Thymus (tissue), 11 donors: ENCODE data around the gene ARSD. TPM values are rescaled to one million over a fixed set of nuclear protein-coding genes. Genes with fewer than 3 reads are reported as not detected.

Source experiments
- DNase-seq, 9 donors: peaks; one replicate each; pipeline ENCODE4 v3.0.0-alpha.2; 2013; ENCODE audit warnings: low spot score in 9 of 9, low read depth in 6 of 9, missing footprints in 1 of 9
- H3K27ac ChIP-seq, 2 donors: one replicate each; pipeline ENCODE4 v1.5.1; 2013; ENCODE audit warnings: control low read depth in 1 of 2, low read depth in 1 of 2, low read length in 1 of 2, mild to moderate bottlenecking in 1 of 2, moderate library complexity in 1 of 2
- H3K27me3 ChIP-seq, 2 donors: one replicate each; pipeline ENCODE4 v1.5.1; 2013; ENCODE audit warnings: low read length in 1 of 2; ENCODE audit not compliant: control insufficient read depth in 2 of 2, insufficient read depth in 1 of 2
- H3K36me3 ChIP-seq, 2 donors: one replicate each; pipeline ENCODE4 v1.5.1; 2013; ENCODE audit warnings: low read length in 1 of 2, mild to moderate bottlenecking in 1 of 2, moderate library complexity in 1 of 2; ENCODE audit not compliant: control insufficient read depth in 2 of 2, insufficient read depth in 2 of 2
- H3K4me1 ChIP-seq, 2 donors: one replicate each; pipeline ENCODE4 v1.5.1; 2013; ENCODE audit warnings: low read length in 2 of 2; ENCODE audit not compliant: control insufficient read depth in 2 of 2, insufficient read depth in 2 of 2
- H3K4me3 ChIP-seq, 2 donors: one replicate each; pipeline ENCODE4 v1.5.1; 2013; ENCODE audit warnings: low read length in 2 of 2, control low read depth in 1 of 2, mild to moderate bottlenecking in 1 of 2
- H3K9me3 ChIP-seq, 2 donors: one replicate each; pipeline ENCODE4 v1.5.1; 2013; ENCODE audit warnings: low read length in 1 of 2, mild to moderate bottlenecking in 1 of 2; ENCODE audit not compliant: control insufficient read depth in 2 of 2, insufficient read depth in 1 of 2
- WGBS: extraction: QIAGEN DNeasy Blood & Tissue Kit; methylation state at CpG from one replicate; pipeline ENCODE4 v1.1.7; 2013; 5-methylcytosine and 5-hydroxymethylcytosine counted together
- polyA plus RNA-seq: library from polyadenylated mRNA; stranded (reverse); fragments of 200-250 nt; gene quantifications from one replicate; pipeline ENCODE4 v1.2.3, GENCODE V29; 2013
- total RNA-seq: library from RNA; stranded (reverse); fragments of 120-200 nt; gene quantifications from one replicate; pipeline ENCODE4 v1.2.4, GENCODE V29; 2013
- donor health status: healthy.

ARSD gene
- total and polyA plus RNA-seq, 2 donors, result 3.4 to 5.5 TPM

- WGBS, result 52% methylated on average over 11 of the region's 11 CpGs
- H3K36me3 ChIP-seq, result no peaks in the 10 kb centered on the region
- no peak overlapping the region for H3K27ac ChIP-seq
- peak overlapping the region; percentile 41 to 47 for H3K4me3 ChIP-seq
- H3K4me1 ChIP-seq, result no peaks in the 10 kb centered on the region
- H3K27me3 ChIP-seq, result peaks cover 0 to 7% of the 10 kb centered on the region in 2 donors
- H3K9me3 ChIP-seq, result no peaks in the 10 kb centered on the region
- no peak for DNase-seq
These were observed 40.0 kb downstream of the ARSD start for GRCh38 chrX:2889045-2889605.

- no peak for DNase-seq
- Histone ChIP-seq H3K27me3 (peaks cover 0 to 7% of the 10 kb centered on the region in 2 donors), H3K4me3 (no peak overlapping the region), H3K4me1 (no peaks in the 10 kb centered on the region), H3K27ac (no peak overlapping the region), H3K36me3 (no peaks in the 10 kb centered on the region), H3K9me3 (no peaks in the 10 kb centered on the region)
- WGBS, result 94% methylated on average over 7 of the region's 7 CpGs
These were observed 40.8 kb downstream of the ARSD start for GRCh38 chrX:2888309-2888708.

- Histone ChIP-seq H3K9me3 (no peaks in the 10 kb centered on the region), H3K4me1 (no peaks in the 10 kb centered on the region), H3K27ac (no peak overlapping the region), H3K36me3 (no peaks in the 10 kb centered on the region), H3K4me3 (no peak overlapping the region), H3K27me3 (no peaks in the 10 kb centered on the region)
- WGBS, result 98% methylated on average over 14 of the region's 14 CpGs
- DNase-seq, result no peak
These were observed 45.4 kb downstream of the ARSD start for GRCh38 chrX:2883770-2884169.

GRCh38 chrX:2879670-2880069 lies 49.5 kb downstream of the ARSD start:
- Histone ChIP-seq H3K27me3 (no peaks in the 10 kb centered on the region), H3K9me3 (no peaks in the 10 kb centered on the region), H3K36me3 (no peaks in the 10 kb centered on the region), H3K4me3 (no peak overlapping the region), H3K27ac (no peak overlapping the region), H3K4me1 (no peaks in the 10 kb centered on the region)
- DNase-seq, result no peak
- 100% methylated on average over 1 of the region's 1 CpG for WGBS

GRCh38 chrX:2878563-2878962 lies 50.6 kb downstream of the ARSD start:
- 93% methylated on average over 2 of the region's 2 CpGs for WGBS
- no peaks in the 10 kb centered on the region for H3K4me1 ChIP-seq
- no peak for DNase-seq
- no peaks in the 10 kb centered on the region for H3K27me3 ChIP-seq
- no peaks in the 10 kb centered on the region for H3K36me3 ChIP-seq
- no peaks in the 10 kb centered on the region for H3K9me3 ChIP-seq
- H3K27ac ChIP-seq, result no peak overlapping the region
- H3K4me3 ChIP-seq, result no peak overlapping the region

- no peaks in the 10 kb centered on the region for H3K4me1 ChIP-seq
- H3K27me3 ChIP-seq, result no peaks in the 10 kb centered on the region
- no peaks in the 10 kb centered on the region for H3K36me3 ChIP-seq
- WGBS, result 94% methylated on average over 6 of the region's 6 CpGs
- no peaks in the 10 kb centered on the region for H3K9me3 ChIP-seq
- no peak overlapping the region for H3K27ac ChIP-seq
- no peak overlapping the region for H3K4me3 ChIP-seq
- no peak for DNase-seq
These were observed 53.2 kb downstream of the ARSD start for GRCh38 chrX:2875798-2876399.

- DNase-seq, result no peak
- no peak overlapping the region for H3K4me3 ChIP-seq
- H3K36me3 ChIP-seq, result no peaks in the 10 kb centered on the region
- no peaks in the 10 kb centered on the region for H3K4me1 ChIP-seq
- WGBS, result 98% methylated on average over 3 of the region's 3 CpGs
- H3K9me3 ChIP-seq, result no peaks in the 10 kb centered on the region
- no peaks in the 10 kb centered on the region for H3K27me3 ChIP-seq
- no peak overlapping the region for H3K27ac ChIP-seq
These were observed 54.0 kb downstream of the ARSD start for GRCh38 chrX:2875136-2875481.

- WGBS, result 95% methylated on average over 5 of the region's 5 CpGs
- Histone ChIP-seq H3K4me1 (no peaks in the 10 kb centered on the region), H3K4me3 (no peak overlapping the region), H3K36me3 (no peaks in the 10 kb centered on the region), H3K9me3 (no peaks in the 10 kb centered on the region), H3K27me3 (no peaks in the 10 kb centered on the region), H3K27ac (no peak overlapping the region)
- DNase-seq, result no peak
These were observed 54.7 kb downstream of the ARSD start for GRCh38 chrX:2874222-2875135.

- no peak overlapping the region for H3K27ac ChIP-seq
- DNase-seq, result no peak
- 98% methylated on average over 7 of the region's 7 CpGs for WGBS
- no peak overlapping the region for H3K4me3 ChIP-seq
- H3K27me3 ChIP-seq, result no peaks in the 10 kb centered on the region
- no peaks in the 10 kb centered on the region for H3K4me1 ChIP-seq
- no peaks in the 10 kb centered on the region for H3K9me3 ChIP-seq
- H3K36me3 ChIP-seq, result no peaks in the 10 kb centered on the region
These were observed 56.4 kb downstream of the ARSD start for GRCh38 chrX:2872671-2873277.
